ENCODE data around the gene MVK.

MVK gene

GRCh38 chr12:109594556-109595317, 21.1 kb downstream of the MVK start:
- Histone ChIP-seq H3K27me3 (peaks cover 3% of the 10 kb centered on the region), H3K36me3 (peaks cover 27% of the 10 kb centered on the region), H3K27ac (peak overlapping the region; percentile 71), H3K4me1 (ENCODE audit: control insufficient read depth in 1 of 2, insufficient read depth in 1 of 2, low read depth in 1 of 2, low read length in 1 of 2) (peaks cover 42 to 43% of the 10 kb centered on the region in 2 experiments), H3K9me3 (no peaks in the 10 kb centered on the region), H3K4me3 (ENCODE audit: low read depth in 1 of 2, low read length in 1 of 2) (peak overlapping the region; percentile 36)
- TF ChIP-seq CTCF (IDR thresholded peaks at IDR 0.05), result no peak

DNA sequence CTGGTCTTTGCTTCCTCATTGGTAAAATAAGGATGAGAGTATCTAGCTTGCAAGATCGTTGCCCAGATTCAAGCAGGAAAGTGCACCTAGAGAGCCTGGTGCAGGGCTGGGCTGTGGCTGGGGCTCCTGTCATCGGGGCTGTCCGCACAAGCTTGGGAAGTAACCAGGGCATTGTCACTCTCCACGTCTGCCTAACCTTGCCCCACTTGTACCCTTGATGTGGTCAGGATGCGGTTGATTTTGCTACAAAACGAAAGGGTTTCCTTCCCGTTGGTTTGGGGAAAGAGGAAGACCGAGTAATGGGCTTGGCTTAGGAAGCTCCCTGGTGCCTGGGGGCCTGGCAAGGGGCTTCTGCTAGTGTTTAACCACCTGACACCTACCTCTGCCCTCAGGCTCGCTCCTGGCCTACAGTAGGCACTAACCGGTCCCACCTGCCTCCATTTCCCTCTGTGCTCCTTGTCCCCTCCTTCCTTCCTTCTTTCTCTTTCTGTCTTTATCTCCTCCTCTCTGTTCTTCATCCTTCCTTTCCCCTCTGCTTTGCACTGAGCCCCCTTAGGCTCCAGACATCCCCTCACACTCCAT, 21.8 kb downstream of the MVK start:
- Histone ChIP-seq H3K9me3 (no peaks in the 10 kb centered on the region), H3K36me3 (peaks cover 27% of the 10 kb centered on the region), H3K27me3 (peaks cover 8% of the 10 kb centered on the region), H3K4me3 (ENCODE audit: low read depth in 1 of 2, low read length in 1 of 2) (peak overlapping the region; percentile 36), H3K4me1 (ENCODE audit: control insufficient read depth in 1 of 2, insufficient read depth in 1 of 2, low read depth in 1 of 2, low read length in 1 of 2) (peaks cover 42 to 43% of the 10 kb centered on the region in 2 experiments), H3K27ac (peak overlapping the region; percentile 71)
- no peak for TF ChIP-seq CTCF (IDR thresholded peaks at IDR 0.05)

DNA sequence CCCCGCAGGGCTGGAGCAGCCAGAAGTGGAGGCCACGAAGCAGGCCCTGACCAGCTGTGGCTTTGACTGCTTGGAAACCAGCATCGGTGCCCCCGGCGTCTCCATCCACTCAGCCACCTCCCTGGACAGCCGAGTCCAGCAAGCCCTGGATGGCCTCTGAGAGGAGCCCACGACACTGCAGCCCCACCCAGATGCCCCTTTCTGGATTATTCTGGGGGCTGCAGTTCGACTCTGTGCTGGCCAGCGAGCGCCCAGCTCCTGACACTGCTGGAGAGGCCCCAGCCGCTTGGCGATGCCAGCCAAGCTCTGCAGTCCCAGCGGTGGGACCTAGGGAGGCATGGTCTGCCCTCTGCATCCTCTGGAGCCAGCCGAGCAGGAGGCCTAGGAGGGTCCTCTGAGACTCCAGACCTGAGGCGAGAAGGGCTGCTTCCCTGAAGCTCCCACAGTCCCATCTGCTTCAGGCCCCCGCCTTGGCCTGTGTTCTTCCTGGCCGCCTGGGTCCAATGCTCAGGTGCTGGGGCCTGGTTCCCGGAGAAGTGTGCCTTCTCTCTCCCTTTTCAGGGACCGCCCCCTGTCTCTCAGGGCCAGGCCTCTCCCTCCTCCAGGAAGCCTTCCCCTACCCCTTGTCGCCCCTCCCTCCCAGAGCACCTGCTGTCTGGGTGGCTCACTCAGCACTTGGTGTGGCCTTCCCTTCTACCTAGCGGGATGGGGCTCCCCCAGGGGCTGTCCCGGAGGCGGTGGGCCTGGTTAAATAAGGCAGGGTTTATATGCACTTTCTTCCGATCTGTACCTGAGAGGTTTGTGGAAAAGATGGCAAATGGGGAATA, 23.0 kb downstream of the MVK start:
- H3K27ac ChIP-seq, result peak overlapping the region; percentile 71
- H3K27me3 ChIP-seq, result peaks cover 14% of the 10 kb centered on the region
- H3K4me1 ChIP-seq (ENCODE audit: control insufficient read depth in 1 of 2, insufficient read depth in 1 of 2, low read depth in 1 of 2, low read length in 1 of 2), result peaks cover 42 to 43% of the 10 kb centered on the region in 2 experiments
- no peak for TF ChIP-seq CTCF (IDR thresholded peaks at IDR 0.05)
- no peak overlapping the region for H3K4me3 ChIP-seq (ENCODE audit: low read depth in 1 of 2, low read length in 1 of 2)
- peaks cover 16% of the 10 kb centered on the region for H3K36me3 ChIP-seq
- no peaks in the 10 kb centered on the region for H3K9me3 ChIP-seq

GRCh38 chr12:109597414-109597794, 23.8 kb downstream of the MVK start:
- Histone ChIP-seq H3K4me3 (ENCODE audit: low read depth in 1 of 2, low read length in 1 of 2) (no peak overlapping the region), H3K9me3 (no peaks in the 10 kb centered on the region), H3K27ac (peak overlapping the region; percentile 71), H3K4me1 (ENCODE audit: control insufficient read depth in 1 of 2, insufficient read depth in 1 of 2, low read depth in 1 of 2, low read length in 1 of 2) (peaks cover 42 to 43% of the 10 kb centered on the region in 2 experiments), H3K36me3 (peaks cover 8% of the 10 kb centered on the region), H3K27me3 (peaks cover 20% of the 10 kb centered on the region)
- no peak for TF ChIP-seq CTCF (IDR thresholded peaks at IDR 0.05)

DNA sequence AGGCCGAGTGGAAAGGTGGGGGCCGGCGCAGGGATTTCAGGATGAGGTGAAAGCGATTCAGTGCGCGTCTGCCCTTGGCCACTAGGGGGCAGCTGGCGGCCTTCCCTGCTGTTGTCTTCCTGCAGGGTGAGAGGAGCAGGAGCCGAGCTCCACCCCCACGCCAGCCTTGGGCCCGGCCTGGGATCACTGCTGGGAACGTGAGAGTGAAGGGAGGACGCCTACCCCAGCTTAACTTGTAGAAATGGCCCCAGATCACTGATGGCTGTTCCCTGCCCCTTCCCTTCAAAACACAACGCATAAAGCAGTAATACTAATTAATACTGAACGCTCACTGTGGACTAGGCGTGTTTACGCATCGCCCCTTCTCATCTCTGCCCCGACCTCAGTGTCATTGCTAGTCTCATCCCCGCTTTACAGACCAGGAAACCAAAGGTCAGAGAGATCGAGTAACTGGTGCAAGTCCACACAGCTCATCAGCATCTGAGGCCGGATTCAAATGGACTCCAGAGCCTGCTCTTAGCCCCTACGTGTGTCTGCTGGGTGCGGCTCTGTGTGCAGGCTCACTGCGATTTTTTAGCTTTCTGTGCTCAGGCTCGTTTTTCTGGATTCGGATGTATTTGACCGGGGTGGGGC, 24.3 kb downstream of the MVK start:
- peaks cover 25% of the 10 kb centered on the region for H3K27me3 ChIP-seq
- no peak overlapping the region for H3K4me3 ChIP-seq (ENCODE audit: low read depth in 1 of 2, low read length in 1 of 2)
- peaks cover 42 to 43% of the 10 kb centered on the region in 2 experiments for H3K4me1 ChIP-seq (ENCODE audit: control insufficient read depth in 1 of 2, insufficient read depth in 1 of 2, low read depth in 1 of 2, low read length in 1 of 2)
- H3K9me3 ChIP-seq, result no peaks in the 10 kb centered on the region
- H3K36me3 ChIP-seq, result peaks cover 3% of the 10 kb centered on the region
- peak; percentile 84 for TF ChIP-seq CTCF (IDR thresholded peaks at IDR 0.05)
- peak overlapping the region; percentile 71 for H3K27ac ChIP-seq

Measured in neutrophil (primary cell).